ENCODE results near the gene KCNJ6. TPM values are rescaled to one million over a fixed set of nuclear protein-coding genes. Genes with fewer than 3 reads are reported as not detected.

Gene KCNJ6
- total RNA-seq, 6 experiments from 2014 or later: not detected

GRCh38 chr21:37711836-37712568 is 204.3 kb downstream of the KCNJ6 start:
- no peak overlapping the region for H3K4me3 Mint-ChIP-seq
- peak; percentile 90 for TF ChIP-seq CTCF (IDR thresholded peaks at IDR 0.05)
- H3K9me3 Mint-ChIP-seq: no peaks in the 10 kb centered on the region
- H3K27ac Mint-ChIP-seq: peak overlapping the region; percentile 30; the same call in 1 of the 2 replicates
- DNase-seq: peak; percentile 62
- peaks cover 16% of the 10 kb centered on the region for H3K4me1 Mint-ChIP-seq (ENCODE audit: low read depth)
- no peaks in the 10 kb centered on the region for H3K36me3 Mint-ChIP-seq (ENCODE audit: low read depth)
- peaks cover 15% of the 10 kb centered on the region for H3K27me3 Mint-ChIP-seq (ENCODE audit: insufficient read depth)

- no peak for TF ChIP-seq CTCF (IDR thresholded peaks at IDR 0.05)
- Mint-ChIP-seq H3K9me3 (no peaks in the 10 kb centered on the region), H3K4me3 (no peak overlapping the region), H3K27me3 (ENCODE audit: insufficient read depth) (peaks cover 13% of the 10 kb centered on the region), H3K27ac (no peak overlapping the region), H3K36me3 (ENCODE audit: low read depth) (no peaks in the 10 kb centered on the region), H3K4me1 (ENCODE audit: low read depth) (peaks cover 16% of the 10 kb centered on the region)
- DNase-seq: no peak
Observed at GRCh38 chr21:37711286-37711829, 204.9 kb downstream of the KCNJ6 start.

GRCh38 chr21:37710546-37711285 is 205.5 kb downstream of the KCNJ6 start:
- Mint-ChIP-seq H3K4me3 (no peak overlapping the region), H3K9me3 (no peaks in the 10 kb centered on the region), H3K36me3 (ENCODE audit: low read depth) (no peaks in the 10 kb centered on the region), H3K4me1 (ENCODE audit: low read depth) (peaks cover 16% of the 10 kb centered on the region), H3K27me3 (ENCODE audit: insufficient read depth) (peaks cover 11% of the 10 kb centered on the region), H3K27ac (no peak overlapping the region; the same call in 1 of the 2 replicates)
- TF ChIP-seq CTCF (IDR thresholded peaks at IDR 0.05): no peak
- DNase-seq: peak; percentile 47

DNA sequence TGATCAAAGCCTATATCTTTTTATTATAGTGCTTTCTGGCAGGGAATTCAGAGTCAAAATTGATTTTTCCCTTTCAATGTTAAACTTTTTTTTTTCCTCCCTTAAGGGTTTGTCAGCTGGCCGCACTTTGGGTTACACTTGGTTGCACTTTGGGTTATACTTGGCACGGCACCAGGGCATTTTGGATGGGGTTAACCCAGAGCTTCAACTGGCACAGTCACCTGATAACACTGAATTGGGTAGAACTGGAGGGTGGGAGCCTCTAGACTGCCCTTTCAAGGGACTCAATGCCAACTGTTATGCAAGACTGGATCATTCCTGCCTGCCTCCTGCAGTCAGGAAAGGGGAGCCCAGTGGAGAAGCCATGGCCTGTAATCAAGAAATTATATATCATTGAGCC is 211.5 kb downstream of the KCNJ6 start:
- H3K4me3 Mint-ChIP-seq: no peak overlapping the region
- H3K9me3 Mint-ChIP-seq: no peaks in the 10 kb centered on the region
- no peak for DNase-seq
- no peak overlapping the region for H3K27ac Mint-ChIP-seq
- peaks cover 6% of the 10 kb centered on the region for H3K27me3 Mint-ChIP-seq (ENCODE audit: insufficient read depth)
- peaks cover 3% of the 10 kb centered on the region; the same call in 1 of the 2 replicates for H3K4me1 Mint-ChIP-seq (ENCODE audit: low read depth)
- no peaks in the 10 kb centered on the region for H3K36me3 Mint-ChIP-seq (ENCODE audit: low read depth)
- no peak for TF ChIP-seq CTCF (IDR thresholded peaks at IDR 0.05)

DNA sequence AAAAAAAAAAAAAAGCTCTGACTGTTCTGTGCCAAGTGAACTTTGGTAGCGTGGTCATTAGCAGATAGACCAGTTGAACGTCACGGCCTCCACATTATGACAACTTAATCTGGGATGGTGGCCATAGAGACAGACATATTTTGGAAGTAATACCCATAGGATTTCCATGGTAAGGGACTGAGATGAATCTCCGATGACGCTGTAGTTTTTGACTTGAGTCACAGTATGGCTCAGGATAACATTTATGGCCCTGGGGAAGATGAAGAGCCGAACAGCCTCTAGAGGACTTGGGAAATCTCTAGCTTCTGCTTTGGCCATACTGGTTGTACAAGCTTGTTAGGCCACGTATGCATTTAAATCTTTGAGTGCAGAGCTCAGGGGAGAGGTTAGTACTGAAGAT is 214.0 kb downstream of the KCNJ6 start:
- peaks cover 8% of the 10 kb centered on the region for H3K27me3 Mint-ChIP-seq (ENCODE audit: insufficient read depth)
- H3K9me3 Mint-ChIP-seq: no peaks in the 10 kb centered on the region
- H3K36me3 Mint-ChIP-seq (ENCODE audit: low read depth): no peaks in the 10 kb centered on the region
- DNase-seq: no peak
- no peak overlapping the region for H3K27ac Mint-ChIP-seq
- no peak overlapping the region for H3K4me3 Mint-ChIP-seq
- TF ChIP-seq CTCF (IDR thresholded peaks at IDR 0.05): no peak
- no peaks in the 10 kb centered on the region for H3K4me1 Mint-ChIP-seq (ENCODE audit: low read depth)
